Activated CD4-positive, alpha-beta T cell treated with anti-CD3 and anti-CD28 coated beads for 36 hours (primary cell): ENCODE measurements around the gene BTG2. TPM values are rescaled to one million over a fixed set of nuclear protein-coding genes. Genes with fewer than 3 reads are reported as not detected.
A peak's percentile ranks its signal among the peaks of the same experiment; 100 is the strongest.
"Not testable (repeated sequence)": the region's sequence is repeated elsewhere in the genome, so short reads cannot be mapped to it uniquely, and the experiment has no call there.

ENCODE experiments used
- ATAC-seq: fragments of 200-7000 bp; cut with Tn5 transposase; one replicate; pipeline ENCODE4 v1.10.0; 2021; ENCODE audit warnings: mild to moderate bottlenecking, moderate library complexity
- CTCF ChIA-PET: fragments of 350-600 bp; sonication (Branson Sonifier 250); formaldehyde crosslinking; loops from one replicate; lab custom pipeline; 2021; ENCODE audit warnings: antibody characterized with exemption; lab: Charles Lee
- POLR2A ChIA-PET: fragments of 350-600 bp; sonication (Branson Sonifier 250); formaldehyde crosslinking; loops from one replicate; lab custom pipeline; 2021; ENCODE audit warnings: antibody characterized with exemption, inconsistent platforms; lab: Charles Lee
- DNase-seq: peaks from one replicate; pipeline ENCODE4 v3.0.0-alpha.2; 2020
- H3K27ac Mint-ChIP-seq: one replicate; pipeline ENCODE4 v1.8.0; 2021; ENCODE audit warnings: mixed read lengths
- H3K27me3 Mint-ChIP-seq: one replicate; pipeline ENCODE4 v1.8.0; 2021; ENCODE audit warnings: mixed read lengths
- H3K36me3 Mint-ChIP-seq: one replicate; pipeline ENCODE4 v1.8.0; 2021; ENCODE audit warnings: low read depth, mixed read lengths
- H3K4me1 Mint-ChIP-seq: one replicate; pipeline ENCODE4 v1.8.0; 2021; ENCODE audit warnings: mixed read lengths
- H3K4me3 Mint-ChIP-seq: one replicate; pipeline ENCODE4 v1.8.0; 2021; ENCODE audit warnings: mild to moderate bottlenecking, moderate library complexity, mixed read lengths
- H3K9me3 Mint-ChIP-seq: one replicate; pipeline ENCODE4 v1.8.0; 2021; ENCODE audit warnings: low read depth, mixed read lengths
- intact Hi-C, 2 experiments: fragments of 100-400 bp; cut with DNase I in 1 of 2; cut with micrococcal nuclease in 1 of 2; formaldehyde crosslinking; loops; one replicate each; pipeline versions ENCODE4 v1.14.2 to v1.15.1; 2022 to 2024; cut with DNase I, micrococcal nuclease
- total RNA-seq, 2 experiments: library from RNA; stranded (reverse); gene quantifications; one replicate each; pipeline ENCODE4 v1.2.3, GENCODE V29; 2021

The BTG2 gene
- total RNA-seq, 2 experiments from 2014 or later = 114 to 142 TPM

DNA sequence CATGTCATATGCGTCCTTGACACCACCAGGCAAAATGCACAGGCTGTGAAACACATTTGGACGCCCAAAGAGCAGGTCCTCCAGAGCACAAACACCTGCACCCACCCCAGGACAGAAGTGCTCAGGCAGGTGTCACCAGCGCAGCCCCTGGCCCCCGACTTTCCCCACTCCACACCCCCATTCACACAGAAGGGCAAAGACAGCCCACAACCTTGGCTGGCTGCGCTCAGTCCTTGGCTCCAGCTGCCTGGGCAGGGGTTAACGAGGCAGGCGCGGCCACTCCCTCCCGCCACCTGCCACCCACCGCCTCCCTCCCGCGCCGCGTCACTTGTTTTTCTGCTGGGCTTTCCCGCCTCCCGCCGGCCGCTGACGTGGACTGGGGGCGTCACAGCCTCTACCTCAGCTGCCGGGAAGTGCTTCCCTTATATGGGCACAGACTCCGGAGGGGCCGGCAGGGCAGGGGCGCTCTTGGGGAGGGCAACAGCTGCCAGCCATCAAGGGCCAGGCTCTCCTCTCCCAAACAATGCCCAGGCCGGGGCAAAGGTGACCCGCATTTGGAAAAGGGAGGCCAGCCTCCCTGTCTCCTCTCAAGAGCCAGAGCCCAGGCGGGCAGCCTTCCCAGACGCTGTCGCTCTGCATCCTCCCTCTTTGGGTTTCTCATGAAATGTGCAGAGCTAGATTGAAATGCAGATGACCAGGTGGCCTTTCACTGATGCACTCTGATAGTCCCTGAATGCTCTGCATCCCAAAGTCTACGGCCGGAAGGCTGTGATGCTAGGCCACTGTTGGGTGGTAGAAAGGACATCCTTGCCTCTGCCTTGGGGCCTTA, 14.8 kb upstream of the BTG2 start:
- peak overlapping the region; percentile 78 for H3K4me3 Mint-ChIP-seq
- H3K9me3 Mint-ChIP-seq = no peaks in the 10 kb centered on the region
- peaks cover 83% of the 10 kb centered on the region for H3K4me1 Mint-ChIP-seq
- peak overlapping the region; percentile 98 for H3K27ac Mint-ChIP-seq
- intact Hi-C loops = loop anchor here in 1 of 2 experiments (1.0 to 5.0 kb wide), 4 partner anchors 15 to 1122 kb away; partner anchors contain the start of genes BTG2, KDM5B, LAX1 and PPP1R15B
- ChIA-PET POLR2A (interaction anchor here (0.6 to 8.9 kb wide), 10 partner anchors 10 to 1227 kb away, joined by 3 to 207 read pairs (median 12); partner anchors contain the start of genes ATP2B4 and BTG2), CTCF (interaction anchor here (0.6 to 12.2 kb wide), 16 partner anchors 9 to 789 kb away, joined by 3 to 150 read pairs (median 6); partner anchors contain the start of gene BTG2)
- no peaks in the 10 kb centered on the region for H3K27me3 Mint-ChIP-seq
- DNase-seq = peak; percentile 99
- peaks cover 5% of the 10 kb centered on the region for H3K36me3 Mint-ChIP-seq
- ATAC-seq = peak; percentile 50

DNA sequence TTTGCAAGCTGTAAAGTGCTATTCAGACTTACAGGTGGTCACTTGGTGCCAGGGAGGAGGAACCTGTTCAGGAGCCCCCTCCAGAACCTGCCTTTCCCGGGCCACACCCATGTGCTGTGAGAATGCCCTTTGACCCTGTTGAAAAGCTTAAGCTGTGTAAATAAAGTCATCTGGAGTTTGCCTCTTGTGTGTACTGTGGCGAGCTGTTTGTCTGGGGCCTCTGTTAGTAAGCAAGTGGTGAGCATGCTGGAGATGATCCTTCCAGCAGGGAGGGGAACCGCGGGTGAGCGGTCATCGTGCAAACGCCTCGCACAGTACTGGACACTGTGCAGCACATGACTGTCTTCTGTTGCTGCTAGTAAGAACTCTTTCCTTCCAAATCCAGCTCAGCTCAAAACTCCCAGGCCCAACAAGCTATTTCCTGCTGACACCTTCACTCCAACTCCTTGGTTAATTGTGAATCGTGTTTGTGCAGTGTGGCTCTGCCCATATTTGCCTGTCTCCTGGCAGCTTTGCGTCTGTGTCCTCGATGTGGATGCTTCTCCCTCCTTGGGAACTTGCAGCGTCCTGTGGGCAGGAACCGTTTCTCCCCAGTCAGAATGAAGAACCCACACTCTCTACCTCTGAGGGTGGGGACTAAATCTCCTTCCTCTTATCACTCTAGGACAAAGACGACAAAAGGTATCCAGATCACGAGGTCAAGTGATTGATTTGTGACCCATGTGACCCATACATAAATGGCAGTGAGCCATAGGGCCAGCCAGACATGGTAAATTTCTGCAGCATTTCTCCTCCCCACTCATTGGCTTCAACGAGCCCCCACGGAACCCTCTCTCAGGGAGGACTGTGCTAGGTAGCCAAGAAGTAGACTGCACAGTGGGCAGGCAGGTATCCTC, 13.9 kb upstream of the BTG2 start:
- peaks cover 5% of the 10 kb centered on the region for H3K36me3 Mint-ChIP-seq

DNA sequence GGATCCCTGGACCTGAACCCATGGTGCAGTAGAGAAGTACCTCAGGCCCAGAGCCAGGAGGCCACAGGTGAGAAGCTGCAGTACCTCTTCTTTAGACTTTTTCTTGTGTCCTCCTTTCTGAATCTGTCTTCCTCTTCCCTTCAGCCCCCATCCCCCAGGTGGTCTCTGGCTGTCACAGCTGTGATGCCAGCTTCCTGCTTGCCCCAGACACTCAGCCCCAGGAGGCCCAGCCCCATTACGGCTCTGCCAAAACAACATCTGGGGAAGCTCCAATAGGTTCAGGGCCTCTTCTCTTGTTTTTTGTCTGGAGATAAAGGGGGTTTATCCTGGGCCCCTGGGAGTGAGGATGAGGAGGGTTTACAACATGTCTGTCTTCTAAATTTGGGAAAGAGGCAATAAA, 9.5 kb upstream of the BTG2 start:
- H3K4me3 Mint-ChIP-seq = no peak overlapping the region
- H3K27me3 Mint-ChIP-seq = no peaks in the 10 kb centered on the region
- intact Hi-C loops = no loop called here
- CTCF ChIA-PET = interaction anchor here (0.5 to 12.2 kb wide), 8 partner anchors 12 to 406 kb away, joined by 3 to 150 read pairs (median 5); no protein-coding TSS in a partner anchor
- H3K27ac Mint-ChIP-seq = peak overlapping the region; percentile 64
- POLR2A ChIA-PET = interaction anchor here (0.8 to 1.8 kb wide), 3 partner anchors 11 to 29 kb away, joined by 3 to 11 read pairs (median 7); no protein-coding TSS in a partner anchor
- DNase-seq = no peak
- ATAC-seq = no peak
- H3K4me1 Mint-ChIP-seq = peaks cover 60% of the 10 kb centered on the region
- H3K9me3 Mint-ChIP-seq = no peaks in the 10 kb centered on the region
- no peaks in the 10 kb centered on the region for H3K36me3 Mint-ChIP-seq

More for the DNA sequence above, 13.9 kb upstream of the BTG2 start:
- ChIA-PET POLR2A (interaction anchor here (0.6 to 8.9 kb wide), 6 partner anchors 9 to 22 kb away, joined by 3 to 207 read pairs (median 6); partner anchors contain the start of gene BTG2), CTCF (interaction anchor here (0.9 to 12.2 kb wide), 12 partner anchors 8 to 49 kb away, joined by 3 to 150 read pairs (median 8); partner anchors contain the start of gene BTG2)
- intact Hi-C loops = loop anchor here in 1 of 2 experiments (5.0 kb wide), 2 partner anchors 484 to 1121 kb away; partner anchors contain the start of genes KDM5B and PPP1R15B
- ATAC-seq (no peak), DNase-seq (peak; percentile 31)
- Mint-ChIP-seq H3K27me3 (no peaks in the 10 kb centered on the region), H3K4me1 (peaks cover 82% of the 10 kb centered on the region), H3K27ac (peak overlapping the region; percentile 98), H3K9me3 (no peaks in the 10 kb centered on the region), H3K4me3 (peak overlapping the region; percentile 78)

DNA sequence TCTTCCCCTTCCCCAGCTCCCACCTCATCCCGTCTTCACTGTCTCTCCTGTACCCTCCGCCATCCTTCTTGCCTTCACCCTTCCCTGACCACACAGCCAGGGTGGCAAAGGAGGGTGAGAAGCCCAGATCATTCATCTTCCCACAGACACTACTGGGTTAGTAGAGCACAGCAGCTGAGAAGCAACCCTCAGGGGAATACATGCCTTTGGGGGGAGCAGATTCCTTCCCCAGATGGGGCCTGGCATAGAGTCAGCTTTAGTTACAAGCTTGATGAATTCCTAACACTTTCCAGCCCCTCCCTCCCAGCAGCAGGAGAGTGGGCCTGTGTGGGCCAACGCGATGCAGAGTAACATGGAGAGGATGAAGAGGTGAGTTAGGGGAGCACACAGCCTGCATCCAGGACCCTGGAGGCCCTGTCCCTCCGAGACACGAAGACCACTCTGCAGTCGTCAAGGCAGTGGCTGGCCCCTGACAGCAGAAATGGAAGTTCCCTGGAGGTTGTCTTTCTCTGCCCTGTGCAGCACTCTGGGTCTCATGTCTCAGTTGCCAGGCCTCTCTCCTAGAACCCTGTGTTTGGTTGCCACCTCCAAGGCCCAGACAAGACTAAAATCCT, 8.8 kb upstream of the BTG2 start:
- ATAC-seq (no peak), DNase-seq (no peak)
- ChIA-PET CTCF (interaction anchor here (0.5 to 12.2 kb wide), 5 partner anchors 27 to 405 kb away, joined by 3 to 150 read pairs (median 3); no protein-coding TSS in a partner anchor), POLR2A (no interaction called here)
- no peaks in the 10 kb centered on the region for H3K27me3 Mint-ChIP-seq
- no peaks in the 10 kb centered on the region for H3K36me3 Mint-ChIP-seq
- H3K4me1 Mint-ChIP-seq = peaks cover 53% of the 10 kb centered on the region
- no peaks in the 10 kb centered on the region for H3K9me3 Mint-ChIP-seq
- H3K4me3 Mint-ChIP-seq = no peak overlapping the region
- peak overlapping the region; percentile 49 for H3K27ac Mint-ChIP-seq
- intact Hi-C loops = no loop called here

DNA sequence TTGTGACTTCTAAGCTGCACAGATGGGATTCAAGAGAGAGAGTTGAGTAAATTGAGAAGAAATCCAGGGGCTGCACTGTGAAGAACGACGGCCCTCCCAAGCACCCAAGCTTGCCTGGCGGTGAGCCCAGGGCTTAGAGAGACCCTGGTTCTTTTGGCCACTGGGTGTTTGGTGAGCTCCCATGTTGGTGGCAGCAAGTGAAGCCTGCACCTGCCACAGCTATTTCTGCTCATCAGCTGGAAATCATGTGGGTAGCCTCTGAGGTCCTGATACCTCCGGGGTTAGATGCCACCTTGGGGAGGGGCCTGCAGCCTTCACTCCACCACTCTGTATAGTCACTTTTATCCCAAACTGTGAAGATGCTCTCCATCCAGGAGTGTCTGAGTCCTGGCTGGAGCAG, 6.2 kb upstream of the BTG2 start:
- POLR2A ChIA-PET = interaction anchor here (1.3 kb wide), 1 partner anchor 10 kb away, joined by 7 read pairs; no protein-coding TSS in a partner anchor
- CTCF ChIA-PET = interaction anchor here (0.7 to 2.9 kb wide), 8 partner anchors 9 to 40 kb away, joined by 3 to 18 read pairs (median 7); no protein-coding TSS in a partner anchor
- no peak overlapping the region for H3K27ac Mint-ChIP-seq
- ATAC-seq (peak; percentile 19), DNase-seq (no peak)
- H3K36me3 Mint-ChIP-seq = peaks cover 3% of the 10 kb centered on the region
- no peak overlapping the region for H3K4me3 Mint-ChIP-seq
- no peaks in the 10 kb centered on the region for H3K27me3 Mint-ChIP-seq
- peaks cover 56% of the 10 kb centered on the region for H3K4me1 Mint-ChIP-seq
- intact Hi-C loops = no loop called here
- no peaks in the 10 kb centered on the region for H3K9me3 Mint-ChIP-seq

DNA sequence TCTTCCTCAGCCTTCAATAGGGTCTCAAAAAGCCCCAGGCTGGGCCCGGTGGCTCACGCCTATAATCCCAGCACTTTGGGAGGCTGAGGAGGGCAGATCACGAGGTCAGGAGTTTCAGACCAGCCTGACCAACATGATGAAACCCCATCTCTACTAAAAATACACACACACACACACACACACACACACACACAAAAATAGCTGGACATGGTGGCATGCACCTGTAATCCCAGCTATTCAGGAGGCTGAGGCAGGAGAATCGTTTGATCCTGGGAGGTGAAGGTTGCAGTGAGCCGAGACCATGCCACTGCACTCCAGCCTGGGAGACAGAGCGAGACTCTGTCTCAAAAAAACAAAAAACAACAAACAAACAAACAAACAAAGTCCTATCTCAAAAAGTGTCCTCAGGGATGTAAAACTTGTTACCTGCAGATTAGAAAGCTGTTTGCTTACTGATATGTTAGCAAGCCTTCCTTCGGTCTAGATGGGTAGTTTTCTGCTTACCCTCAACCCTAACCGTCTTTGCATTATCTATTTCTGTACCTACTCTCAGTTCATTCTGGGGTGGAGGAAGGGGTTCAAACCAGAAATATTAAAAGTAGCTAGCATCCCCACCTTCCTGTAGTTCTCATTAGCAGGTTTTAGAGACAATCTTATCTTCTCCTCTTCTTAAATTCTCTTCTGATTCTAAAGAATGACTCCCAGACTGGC, 5.4 kb upstream of the BTG2 start:
- H3K36me3 Mint-ChIP-seq, DNase-seq, intact Hi-C loops, ATAC-seq, H3K9me3 Mint-ChIP-seq, H3K27me3 Mint-ChIP-seq, H3K4me3 Mint-ChIP-seq: not testable (repeated sequence)
- ChIA-PET POLR2A (interaction anchor here (0.6 to 2.8 kb wide), 3 partner anchors 9 to 20 kb away, joined by 3 to 8 read pairs (median 7); no protein-coding TSS in a partner anchor), CTCF (interaction anchor here (0.7 to 2.9 kb wide), 12 partner anchors 8 to 42 kb away, joined by 3 to 18 read pairs (median 5); no protein-coding TSS in a partner anchor)
- peaks cover 55% of the 10 kb centered on the region for H3K4me1 Mint-ChIP-seq
- H3K27ac Mint-ChIP-seq = peak overlapping the region; percentile 30

DNA sequence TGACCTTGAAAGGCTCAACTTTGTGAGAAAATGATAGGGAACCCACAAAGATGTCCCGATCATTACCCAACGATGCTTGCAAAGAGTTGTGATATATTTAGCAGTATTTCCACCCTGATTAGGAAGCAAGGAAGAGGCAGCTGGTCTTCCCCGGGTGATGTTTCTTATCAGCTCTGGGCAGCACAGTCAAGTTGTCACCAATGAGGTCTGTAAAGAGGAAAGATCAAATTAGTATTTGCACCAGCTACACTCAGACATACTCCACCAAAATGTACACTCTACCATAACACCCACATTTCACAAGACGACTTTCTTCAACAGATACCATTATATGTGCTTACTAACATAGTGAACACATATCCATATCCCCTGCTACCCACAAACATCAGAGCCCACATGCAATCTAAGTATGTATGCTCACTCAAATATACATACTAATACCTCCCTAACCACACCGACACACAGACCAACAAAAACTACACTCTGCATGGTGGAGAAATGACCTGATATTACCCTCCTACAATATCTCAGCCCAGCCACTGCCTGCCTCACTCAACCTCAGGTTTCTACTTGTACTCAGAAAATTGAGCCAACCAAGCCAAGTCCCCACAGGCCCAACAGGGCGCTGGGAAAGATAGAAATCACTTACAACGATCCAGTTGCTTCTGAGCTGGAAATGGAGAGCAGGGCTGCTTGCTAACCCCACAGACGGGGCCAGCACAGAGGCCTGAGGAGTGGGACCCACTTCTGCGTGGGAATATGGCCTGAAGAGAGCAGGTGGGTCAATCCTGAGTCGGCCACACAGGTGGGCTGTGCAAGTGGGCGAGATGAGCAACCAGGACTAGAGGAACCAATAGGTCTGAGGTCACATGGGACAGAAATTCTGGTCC, 4.6 kb upstream of the BTG2 start:
- H3K9me3 Mint-ChIP-seq = no peaks in the 10 kb centered on the region
- H3K4me3 Mint-ChIP-seq = no peak overlapping the region
- H3K27me3 Mint-ChIP-seq = no peaks in the 10 kb centered on the region
- no peak for ATAC-seq
- peak overlapping the region; percentile 30 for H3K27ac Mint-ChIP-seq
- ChIA-PET POLR2A (interaction anchor here (0.6 to 2.8 kb wide), 2 partner anchors 10 to 21 kb away, joined by 3 to 8 read pairs; no protein-coding TSS in a partner anchor), CTCF (interaction anchor here (1.1 to 2.9 kb wide), 8 partner anchors 10 to 41 kb away, joined by 3 to 18 read pairs (median 5); no protein-coding TSS in a partner anchor)
- no peak for DNase-seq
- intact Hi-C loops = no loop called here
- peaks cover 47% of the 10 kb centered on the region for H3K4me1 Mint-ChIP-seq
- peaks cover 3% of the 10 kb centered on the region for H3K36me3 Mint-ChIP-seq

DNA sequence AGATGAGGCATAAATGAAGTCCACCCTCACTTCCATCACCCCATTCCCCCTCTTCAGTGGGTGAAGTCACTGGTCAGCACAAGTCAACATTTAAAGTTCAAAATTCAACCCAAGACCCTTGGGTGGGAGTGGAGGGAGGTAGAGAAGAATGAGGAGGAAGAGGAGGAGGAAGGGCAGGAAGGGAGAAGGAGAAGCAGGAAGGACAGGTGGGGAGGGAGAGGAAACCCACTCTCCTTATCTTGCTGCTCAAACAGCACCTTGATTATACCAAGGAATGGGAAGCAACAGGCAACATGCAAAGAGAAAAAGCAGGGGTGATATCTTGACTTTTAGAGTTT, 4.0 kb upstream of the BTG2 start:
- POLR2A ChIA-PET = interaction anchor here (2.8 kb wide), 1 partner anchor 10 kb away, joined by 8 read pairs; no protein-coding TSS in a partner anchor
- CTCF ChIA-PET = interaction anchor here (1.5 to 2.9 kb wide), 2 partner anchors 11 to 28 kb away, joined by 6 to 18 read pairs; no protein-coding TSS in a partner anchor
- H3K4me1 Mint-ChIP-seq = peaks cover 45% of the 10 kb centered on the region

DNA sequence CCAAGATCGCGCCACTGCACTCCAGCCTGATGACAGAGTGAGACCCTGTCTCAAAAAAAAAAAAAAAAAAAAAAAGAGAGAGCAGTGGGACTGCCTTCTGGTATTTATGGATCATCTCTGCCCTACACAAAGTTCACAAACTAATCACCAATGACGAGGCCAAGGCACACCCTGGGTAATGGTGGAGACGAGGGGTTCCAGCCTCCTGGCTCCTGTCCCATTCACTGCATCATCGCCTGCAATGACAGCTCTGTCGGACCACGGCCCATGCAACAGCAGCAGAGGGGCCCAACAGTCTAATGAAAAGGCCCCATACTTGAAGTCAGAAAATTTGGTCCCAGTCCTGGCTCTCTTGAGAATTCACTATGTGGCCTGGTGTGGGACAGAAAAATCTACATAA, 2.9 kb upstream of the BTG2 start:
- H3K27ac Mint-ChIP-seq = no peak overlapping the region
- POLR2A ChIA-PET = no interaction called here

More for the DNA sequence above, 4.0 kb upstream of the BTG2 start:
- H3K36me3 Mint-ChIP-seq = peaks cover 8% of the 10 kb centered on the region
- H3K4me3 Mint-ChIP-seq = no peak overlapping the region
- H3K27ac Mint-ChIP-seq = no peak overlapping the region
- DNase-seq = no peak
- no peaks in the 10 kb centered on the region for H3K27me3 Mint-ChIP-seq
- no peak for ATAC-seq
- no peaks in the 10 kb centered on the region for H3K9me3 Mint-ChIP-seq
- intact Hi-C loops = no loop called here

More for the DNA sequence above, 2.9 kb upstream of the BTG2 start:
- intact Hi-C loops = no loop called here
- ATAC-seq (no peak), DNase-seq (no peak)
- H3K9me3 Mint-ChIP-seq = no peaks in the 10 kb centered on the region
- H3K27me3 Mint-ChIP-seq = no peaks in the 10 kb centered on the region
- CTCF ChIA-PET = interaction anchor here (0.7 to 1.2 kb wide), 3 partner anchors 12 to 33 kb away, joined by 3 read pairs; no protein-coding TSS in a partner anchor
- peaks cover 20% of the 10 kb centered on the region for H3K36me3 Mint-ChIP-seq
- peaks cover 43% of the 10 kb centered on the region for H3K4me1 Mint-ChIP-seq
- no peak overlapping the region for H3K4me3 Mint-ChIP-seq
